Measurements from ENCODE around the gene PCDHGB4.
"Not testable (repeated sequence)": the region's sequence is repeated elsewhere in the genome, so short reads cannot be mapped to it uniquely, and the experiment has no call there.

The PCDHGB4 gene

DNA sequence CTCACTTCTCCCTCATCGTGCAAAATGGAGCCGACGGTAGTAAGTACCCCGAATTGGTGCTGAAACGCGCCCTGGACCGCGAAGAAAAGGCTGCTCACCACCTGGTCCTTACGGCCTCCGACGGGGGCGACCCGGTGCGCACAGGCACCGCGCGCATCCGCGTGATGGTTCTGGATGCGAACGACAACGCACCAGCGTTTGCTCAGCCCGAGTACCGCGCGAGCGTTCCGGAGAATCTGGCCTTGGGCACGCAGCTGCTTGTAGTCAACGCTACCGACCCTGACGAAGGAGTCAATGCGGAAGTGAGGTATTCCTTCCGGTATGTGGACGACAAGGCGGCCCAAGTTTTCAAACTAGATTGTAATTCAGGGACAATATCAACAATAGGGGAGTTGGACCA, 43.8 kb downstream of the PCDHGB4 start:
- TF ChIP-seq ZNF8 (CRISPR knock-in tag; IDR thresholded peaks at IDR 0.05) = no peak
- TF ChIP-seq, protein P1, sequence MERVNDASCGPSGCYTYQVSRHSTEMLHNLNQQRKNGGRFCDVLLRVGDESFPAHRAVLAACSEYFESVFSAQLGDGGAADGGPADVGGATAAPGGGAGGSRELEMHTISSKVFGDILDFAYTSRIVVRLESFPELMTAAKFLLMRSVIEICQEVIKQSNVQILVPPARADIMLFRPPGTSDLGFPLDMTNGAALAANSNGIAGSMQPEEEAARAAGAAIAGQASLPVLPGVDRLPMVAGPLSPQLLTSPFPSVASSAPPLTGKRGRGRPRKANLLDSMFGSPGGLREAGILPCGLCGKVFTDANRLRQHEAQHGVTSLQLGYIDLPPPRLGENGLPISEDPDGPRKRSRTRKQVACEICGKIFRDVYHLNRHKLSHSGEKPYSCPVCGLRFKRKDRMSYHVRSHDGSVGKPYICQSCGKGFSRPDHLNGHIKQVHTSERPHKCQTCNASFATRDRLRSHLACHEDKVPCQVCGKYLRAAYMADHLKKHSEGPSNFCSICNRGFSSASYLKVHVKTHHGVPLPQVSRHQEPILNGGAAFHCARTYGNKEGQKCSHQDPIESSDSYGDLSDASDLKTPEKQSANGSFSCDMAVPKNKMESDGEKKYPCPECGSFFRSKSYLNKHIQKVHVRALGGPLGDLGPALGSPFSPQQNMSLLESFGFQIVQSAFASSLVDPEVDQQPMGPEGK (CRISPR knock-in tag; IDR thresholded peaks at IDR 0.05; ENCODE audit: borderline replicate concordance) = no peak
- no peak for TF ChIP-seq ISL1 (CRISPR knock-in tag; IDR thresholded peaks at IDR 0.05)
- no peak for TF ChIP-seq ZC3H10 (CRISPR knock-in tag; IDR thresholded peaks at IDR 0.05)
- no peak for TF ChIP-seq RARB (CRISPR knock-in tag; IDR thresholded peaks at IDR 0.05)
- no peak for TF ChIP-seq CSDC2 (CRISPR knock-in tag; IDR thresholded peaks at IDR 0.05)
- TF ChIP-seq TCF4 (CRISPR knock-in tag; IDR thresholded peaks at IDR 0.05; ENCODE audit: borderline replicate concordance) = no peak
- no peak for TF ChIP-seq ZFP30 (CRISPR knock-in tag; IDR thresholded peaks at IDR 0.05)
- TF ChIP-seq GLIS3 (CRISPR knock-in tag; IDR thresholded peaks at IDR 0.05) = no peak
- no peak for TF ChIP-seq ZNF565 (CRISPR knock-in tag; conservative IDR thresholded peaks at IDR 0.05; ENCODE audit: low read depth)
- TF ChIP-seq, protein P2, sequence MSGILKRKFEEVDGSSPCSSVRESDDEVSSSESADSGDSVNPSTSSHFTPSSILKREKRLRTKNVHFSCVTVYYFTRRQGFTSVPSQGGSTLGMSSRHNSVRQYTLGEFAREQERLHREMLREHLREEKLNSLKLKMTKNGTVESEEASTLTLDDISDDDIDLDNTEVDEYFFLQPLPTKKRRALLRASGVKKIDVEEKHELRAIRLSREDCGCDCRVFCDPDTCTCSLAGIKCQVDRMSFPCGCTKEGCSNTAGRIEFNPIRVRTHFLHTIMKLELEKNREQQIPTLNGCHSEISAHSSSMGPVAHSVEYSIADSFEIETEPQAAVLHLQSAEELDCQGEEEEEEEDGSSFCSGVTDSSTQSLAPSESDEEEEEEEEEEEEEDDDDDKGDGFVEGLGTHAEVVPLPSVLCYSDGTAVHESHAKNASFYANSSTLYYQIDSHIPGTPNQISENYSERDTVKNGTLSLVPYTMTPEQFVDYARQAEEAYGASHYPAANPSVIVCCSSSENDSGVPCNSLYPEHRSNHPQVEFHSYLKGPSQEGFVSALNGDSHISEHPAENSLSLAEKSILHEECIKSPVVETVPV (CRISPR knock-in tag; IDR thresholded peaks at IDR 0.05) = no peak
- TF ChIP-seq OSR1 (CRISPR knock-in tag; IDR thresholded peaks at IDR 0.05) = no peak
- no peak for ATAC-seq

DNA sequence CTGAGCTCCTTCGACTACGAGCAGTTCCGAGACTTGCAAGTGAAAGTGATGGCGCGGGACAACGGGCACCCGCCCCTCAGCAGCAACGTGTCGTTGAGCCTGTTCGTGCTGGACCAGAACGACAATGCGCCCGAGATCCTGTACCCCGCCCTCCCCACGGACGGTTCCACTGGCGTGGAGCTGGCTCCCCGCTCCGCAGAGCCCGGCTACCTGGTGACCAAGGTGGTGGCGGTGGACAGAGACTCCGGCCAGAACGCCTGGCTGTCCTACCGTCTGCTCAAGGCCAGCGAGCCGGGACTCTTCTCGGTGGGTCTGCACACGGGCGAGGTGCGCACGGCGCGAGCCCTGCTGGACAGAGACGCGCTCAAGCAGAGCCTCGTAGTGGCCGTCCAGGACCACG, 44.8 kb downstream of the PCDHGB4 start:
- not testable (repeated sequence) for ATAC-seq

DNA sequence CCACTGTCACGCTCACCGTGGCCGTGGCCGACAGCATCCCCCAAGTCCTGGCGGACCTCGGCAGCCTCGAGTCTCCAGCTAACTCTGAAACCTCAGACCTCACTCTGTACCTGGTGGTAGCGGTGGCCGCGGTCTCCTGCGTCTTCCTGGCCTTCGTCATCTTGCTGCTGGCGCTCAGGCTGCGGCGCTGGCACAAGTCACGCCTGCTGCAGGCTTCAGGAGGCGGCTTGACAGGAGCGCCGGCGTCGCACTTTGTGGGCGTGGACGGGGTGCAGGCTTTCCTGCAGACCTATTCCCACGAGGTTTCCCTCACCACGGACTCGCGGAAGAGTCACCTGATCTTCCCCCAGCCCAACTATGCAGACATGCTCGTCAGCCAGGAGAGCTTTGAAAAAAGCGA, 45.2 kb downstream of the PCDHGB4 start:
- not testable (repeated sequence) for ATAC-seq

DNA sequence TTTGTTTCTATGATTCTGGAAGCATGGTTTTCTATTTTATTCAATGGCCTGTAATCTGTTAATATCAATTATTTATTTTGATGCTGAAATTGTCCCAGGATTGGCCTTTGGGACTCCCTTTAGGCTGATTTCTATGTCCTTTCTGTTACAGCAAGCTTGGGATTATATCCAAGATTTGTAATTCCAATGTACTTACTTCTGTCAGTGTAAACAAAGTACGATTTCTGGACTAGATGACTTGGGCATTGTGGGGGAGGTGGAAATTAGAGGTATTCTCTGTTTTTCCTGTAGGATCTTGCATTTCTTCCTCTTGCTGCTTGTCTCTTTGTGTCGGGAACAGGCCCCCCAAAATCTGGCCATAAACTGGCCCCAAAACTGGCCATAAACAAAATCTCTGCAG, 46.5 kb downstream of the PCDHGB4 start:
- ATAC-seq = no peak
- TF ChIP-seq RARB (CRISPR knock-in tag; IDR thresholded peaks at IDR 0.05) = no peak
- no peak for TF ChIP-seq PPARA (CRISPR knock-in tag; IDR thresholded peaks at IDR 0.05; ENCODE audit: borderline replicate concordance)
- TF ChIP-seq, protein P3, sequence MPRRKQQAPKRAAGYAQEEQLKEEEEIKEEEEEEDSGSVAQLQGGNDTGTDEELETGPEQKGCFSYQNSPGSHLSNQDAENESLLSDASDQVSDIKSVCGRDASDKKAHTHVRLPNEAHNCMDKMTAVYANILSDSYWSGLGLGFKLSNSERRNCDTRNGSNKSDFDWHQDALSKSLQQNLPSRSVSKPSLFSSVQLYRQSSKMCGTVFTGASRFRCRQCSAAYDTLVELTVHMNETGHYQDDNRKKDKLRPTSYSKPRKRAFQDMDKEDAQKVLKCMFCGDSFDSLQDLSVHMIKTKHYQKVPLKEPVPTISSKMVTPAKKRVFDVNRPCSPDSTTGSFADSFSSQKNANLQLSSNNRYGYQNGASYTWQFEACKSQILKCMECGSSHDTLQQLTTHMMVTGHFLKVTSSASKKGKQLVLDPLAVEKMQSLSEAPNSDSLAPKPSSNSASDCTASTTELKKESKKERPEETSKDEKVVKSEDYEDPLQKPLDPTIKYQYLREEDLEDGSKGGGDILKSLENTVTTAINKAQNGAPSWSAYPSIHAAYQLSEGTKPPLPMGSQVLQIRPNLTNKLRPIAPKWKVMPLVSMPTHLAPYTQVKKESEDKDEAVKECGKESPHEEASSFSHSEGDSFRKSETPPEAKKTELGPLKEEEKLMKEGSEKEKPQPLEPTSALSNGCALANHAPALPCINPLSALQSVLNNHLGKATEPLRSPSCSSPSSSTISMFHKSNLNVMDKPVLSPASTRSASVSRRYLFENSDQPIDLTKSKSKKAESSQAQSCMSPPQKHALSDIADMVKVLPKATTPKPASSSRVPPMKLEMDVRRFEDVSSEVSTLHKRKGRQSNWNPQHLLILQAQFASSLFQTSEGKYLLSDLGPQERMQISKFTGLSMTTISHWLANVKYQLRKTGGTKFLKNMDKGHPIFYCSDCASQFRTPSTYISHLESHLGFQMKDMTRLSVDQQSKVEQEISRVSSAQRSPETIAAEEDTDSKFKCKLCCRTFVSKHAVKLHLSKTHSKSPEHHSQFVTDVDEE (CRISPR knock-in tag; IDR thresholded peaks at IDR 0.05) = no peak
- no peak for TF ChIP-seq ZC3H10 (CRISPR knock-in tag; IDR thresholded peaks at IDR 0.05)
- TF ChIP-seq, protein P2 (CRISPR knock-in tag; IDR thresholded peaks at IDR 0.05) = no peak
- TF ChIP-seq ZNF70 (CRISPR knock-in tag; IDR thresholded peaks at IDR 0.05) = no peak
- TF ChIP-seq ARNTL (CRISPR knock-in tag; IDR thresholded peaks at IDR 0.05; ENCODE audit: borderline replicate concordance, low read depth) = no peak
- TF ChIP-seq, protein P1 (CRISPR knock-in tag; IDR thresholded peaks at IDR 0.05; ENCODE audit: borderline replicate concordance) = no peak
- TF ChIP-seq, protein P4, sequence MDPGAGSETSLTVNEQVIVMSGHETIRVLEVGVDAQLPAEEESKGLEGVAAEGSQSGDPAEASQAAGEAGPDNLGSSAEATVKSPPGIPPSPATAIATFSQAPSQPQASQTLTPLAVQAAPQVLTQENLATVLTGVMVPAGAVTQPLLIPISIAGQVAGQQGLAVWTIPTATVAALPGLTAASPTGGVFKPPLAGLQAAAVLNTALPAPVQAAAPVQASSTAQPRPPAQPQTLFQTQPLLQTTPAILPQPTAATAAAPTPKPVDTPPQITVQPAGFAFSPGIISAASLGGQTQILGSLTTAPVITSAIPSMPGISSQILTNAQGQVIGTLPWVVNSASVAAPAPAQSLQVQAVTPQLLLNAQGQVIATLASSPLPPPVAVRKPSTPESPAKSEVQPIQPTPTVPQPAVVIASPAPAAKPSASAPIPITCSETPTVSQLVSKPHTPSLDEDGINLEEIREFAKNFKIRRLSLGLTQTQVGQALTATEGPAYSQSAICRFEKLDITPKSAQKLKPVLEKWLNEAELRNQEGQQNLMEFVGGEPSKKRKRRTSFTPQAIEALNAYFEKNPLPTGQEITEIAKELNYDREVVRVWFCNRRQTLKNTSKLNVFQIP (CRISPR knock-in tag; IDR thresholded peaks at IDR 0.05; ENCODE audit: borderline replicate concordance, low read depth) = no peak
- no peak for TF ChIP-seq BACH2 (CRISPR knock-in tag; IDR thresholded peaks at IDR 0.05; ENCODE audit: borderline replicate concordance)
- TF ChIP-seq CSDC2 (CRISPR knock-in tag; IDR thresholded peaks at IDR 0.05) = no peak

All from SK-N-SH treated with all-trans-retinoic acid at 6 μM for 48 hours (cell line).